GM10248 (cell line): ENCODE measurements around the gene LRRC47.

ENCODE experiments used
- CTCF ChIA-PET: fragments of 300-600 bp; sonication (Branson Sonifier 250); formaldehyde crosslinking; extraction: SDS; loops from one replicate; lab custom pipeline; 2021; ENCODE audit warnings: antibody characterized with exemption; lab: Yijun Ruan, JAX
- POLR2A ChIA-PET: fragments of 350-650 bp; sonication (Branson Sonifier 250); formaldehyde crosslinking; extraction: SDS; loops from one replicate; lab custom pipeline; 2020; ENCODE audit warnings: antibody characterized with exemption; lab: Yijun Ruan, JAX
- DNase-seq: peaks from one replicate; pipeline ENCODE4 v3.0.0; 2012; ENCODE audit errors: extremely low spot score
- CTCF ChIP-seq: IDR thresholded peaks from 2 replicates; pipeline ENCODE4 v1.5.1; 2012; ENCODE audit warnings: mild to moderate bottlenecking, low read depth; ENCODE audit errors: extremely low read depth, missing control alignments, control extremely low read depth

LRRC47 gene

GRCh38 chr1:3777647-3778589, 18.4 kb downstream of the LRRC47 start:
- TF ChIP-seq CTCF = no peak
- no peak for DNase-seq
- ChIA-PET CTCF (interaction anchor here (1.3 kb wide), 1 partner anchor 129 kb away, joined by 4 read pairs; no protein-coding TSS in a partner anchor), POLR2A (interaction anchor here (0.6 kb wide), 1 partner anchor 1892 kb away, joined by 7 read pairs; no protein-coding TSS in a partner anchor)

GRCh38 chr1:3777078-3777547, 19.2 kb downstream of the LRRC47 start:
- POLR2A ChIA-PET = no interaction called here
- TF ChIP-seq CTCF = no peak
- CTCF ChIA-PET = interaction anchor here (2.2 kb wide), 1 partner anchor 19 kb away, joined by 18 read pairs; the partner anchor contains the start of gene LRRC47
- DNase-seq = no peak

- CTCF ChIA-PET = interaction anchor here (0.7 to 2.2 kb wide), 11 partner anchors 8 to 1867 kb away, joined by 3 to 18 read pairs (median 5); partner anchors contain the start of gene LRRC47
- no peak for TF ChIP-seq CTCF
- POLR2A ChIA-PET = interaction anchor here (0.5 kb wide), 1 partner anchor 1897 kb away, joined by 5 read pairs; no protein-coding TSS in a partner anchor
Measured at GRCh38 chr1:3776231-3776961, 19.9 kb downstream of the LRRC47 start.

GRCh38 chr1:3775490-3776230, 20.6 kb downstream of the LRRC47 start:
- POLR2A ChIA-PET = interaction anchor here (0.5 kb wide), 1 partner anchor 1896 kb away, joined by 5 read pairs; no protein-coding TSS in a partner anchor
- CTCF ChIA-PET = interaction anchor here (0.7 to 2.2 kb wide), 13 partner anchors 8 to 1867 kb away, joined by 3 to 18 read pairs (median 5); partner anchors contain the start of gene LRRC47

More at GRCh38 chr1:3776231-3776961, 19.9 kb downstream of the LRRC47 start:
- DNase-seq = no peak

GRCh38 chr1:3774946-3775489, 21.3 kb downstream of the LRRC47 start:
- ChIA-PET CTCF (interaction anchor here (0.7 to 2.2 kb wide), 10 partner anchors 8 to 1866 kb away, joined by 3 to 18 read pairs (median 6); partner anchors contain the start of gene LRRC47), POLR2A (no interaction called here)
- no peak for DNase-seq
- TF ChIP-seq CTCF = no peak

More at GRCh38 chr1:3775490-3776230, 20.6 kb downstream of the LRRC47 start:
- peak; percentile 77 for DNase-seq
- peak; percentile 69 for TF ChIP-seq CTCF
